A673 (cell line): ENCODE data around the gene PHACTR3. TPM values are rescaled to one million over a fixed set of nuclear protein-coding genes. Genes with fewer than 3 reads are reported as not detected.

Source experiments
- BruUV-seq: library from RNA; stranded (reverse); fragments of 400-500 nt; replicated peaks from 2 replicates; lab custom pipeline; 2021; lab: Mats Ljungman, UMichigan
- CTCF ChIA-PET: fragments of 300-600 bp; sonication (Branson Sonifier 250); formaldehyde crosslinking; loops from one replicate; lab custom pipeline; 2022; ENCODE audit warnings: antibody characterized with exemption; lab: Charles Lee
- POLR2A ChIA-PET: fragments of 300-600 bp; sonication (Branson Sonifier 250); formaldehyde crosslinking; loops from one replicate; lab custom pipeline; 2022; ENCODE audit warnings: antibody characterized with exemption; ENCODE audit not compliant: low non-redundant PET; lab: Charles Lee
- DNase-seq: peaks from one replicate; pipeline ENCODE4 v3.0.0-alpha.2; 2015; ENCODE audit warnings: low spot score
- H3K27ac ChIP-seq: fragments of 200-600 bp; sonication (generic); 2 replicates; pipeline ENCODE4 v1.5.1; 2016; ENCODE audit warnings: mixed run types, low read depth, mild to moderate bottlenecking, mixed read lengths, antibody characterized with exemption, low read length; ENCODE audit not compliant: poor library complexity, severe bottlenecking
- H3K27me3 ChIP-seq: fragments of 200-600 bp; sonication (generic); replicated peaks from 2 replicates; pipeline ENCODE4 v1.6.1; 2017; ENCODE audit warnings: mixed run types, low read depth, mild to moderate bottlenecking, mixed read lengths, antibody characterized with exemption, low read length; ENCODE audit not compliant: insufficient read depth, poor library complexity
- H3K36me3 ChIP-seq: fragments of 200-600 bp; sonication (generic); 2 replicates; pipeline ENCODE4 v1.6.1; 2016; ENCODE audit warnings: mixed run types, mild to moderate bottlenecking, mixed read lengths, antibody characterized with exemption, low read length; ENCODE audit not compliant: insufficient read depth, poor library complexity, severe bottlenecking
- H3K4me1 ChIP-seq: fragments of 200-600 bp; sonication (generic); 2 replicates; pipeline ENCODE4 v1.6.1; 2017; ENCODE audit warnings: mixed run types, mild to moderate bottlenecking, mixed read lengths, antibody characterized with exemption, low read length; ENCODE audit not compliant: insufficient read depth, poor library complexity, severe bottlenecking
- H3K4me3 ChIP-seq: fragments of 200-600 bp; sonication (generic); 2 replicates; pipeline ENCODE4 v1.5.1; 2016; ENCODE audit warnings: low read depth, mixed run types, mild to moderate bottlenecking, mixed read lengths, low read length; ENCODE audit not compliant: poor library complexity, severe bottlenecking
- H3K9me3 ChIP-seq: fragments of 200-600 bp; sonication (generic); 2 replicates; pipeline ENCODE4 v1.6.1; 2016; ENCODE audit warnings: mixed run types, low read depth, mild to moderate bottlenecking, mixed read lengths, antibody characterized with exemption, low read length; ENCODE audit not compliant: poor library complexity, severe bottlenecking
- CTCF ChIP-seq: fragments of 300-800, 200-600 bp; sonication (generic); conservative IDR thresholded peaks from 2 replicates; pipeline ENCODE4 v1.5.1; 2017; ENCODE audit warnings: low read depth, mild to moderate bottlenecking, antibody characterized with exemption, low read length, moderate library complexity, mixed read lengths
- EZH2 ChIP-seq: fragments of 200-600 bp; sonication (generic); IDR thresholded peaks from 2 replicates; pipeline ENCODE4 v1.6.1; 2017; ENCODE audit warnings: borderline replicate concordance, low read depth, mild to moderate bottlenecking, mixed read lengths, antibody characterized with exemption, low read length; ENCODE audit not compliant: poor library complexity, severe bottlenecking
- intact Hi-C: fragments of 100-400 bp; cut with micrococcal nuclease; formaldehyde crosslinking; loops from one replicate; pipeline ENCODE4 v1.10.0; 2022; ENCODE audit not compliant: unreplicated experiment
- total RNA-seq: library from RNA; stranded (reverse); gene quantifications from 2 replicates; pipeline ENCODE4 v1.2.3, GENCODE V29; 2021

Gene PHACTR3
- total RNA-seq, 1 experiment from 2014 or later, result 0.17 TPM

GRCh38 chr20:59701236-59701635 lies 96.9 kb downstream of the PHACTR3 start:
- no TSS peak for BruUV-seq
- Histone ChIP-seq H3K36me3 (no peaks in the 10 kb centered on the region), H3K27ac (no peak overlapping the region), H3K9me3 (no peaks in the 10 kb centered on the region), H3K4me3 (no peak overlapping the region), H3K4me1 (no peaks in the 10 kb centered on the region), H3K27me3 (peaks cover 61% of the 10 kb centered on the region)
- ChIA-PET CTCF (no interaction called here), POLR2A (no interaction called here)
- intact Hi-C loops, result no loop called here
- DNase-seq, result no peak
- TF ChIP-seq CTCF (no peak), EZH2 (no peak)

DNA sequence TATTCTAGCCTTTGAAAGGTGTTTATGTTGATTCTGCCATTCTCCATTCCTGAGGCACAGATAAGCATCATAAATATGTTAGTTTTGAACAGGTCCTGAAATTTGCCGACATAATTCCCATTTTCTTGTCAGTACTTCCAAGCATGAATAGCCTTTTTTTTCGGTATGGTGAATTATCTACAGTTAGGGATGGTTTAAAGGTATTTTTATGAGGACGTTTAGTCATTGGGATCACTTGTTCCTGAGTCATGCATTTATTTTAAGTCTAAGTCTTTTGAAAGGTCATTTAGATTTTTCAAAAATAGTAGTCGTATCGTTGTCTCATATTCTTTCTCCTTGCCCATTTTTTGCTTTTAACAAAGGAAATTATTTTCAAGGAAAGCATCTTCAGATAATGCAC lies 98.7 kb downstream of the PHACTR3 start:
- intact Hi-C loops, result no loop called here
- Histone ChIP-seq H3K9me3 (no peaks in the 10 kb centered on the region), H3K4me3 (no peak overlapping the region), H3K27me3 (peaks cover 49% of the 10 kb centered on the region), H3K27ac (no peak overlapping the region), H3K4me1 (no peaks in the 10 kb centered on the region), H3K36me3 (no peaks in the 10 kb centered on the region)
- CTCF ChIA-PET, result no interaction called here
- DNase-seq, result no peak
- TF ChIP-seq CTCF, result no peak
- no peak for TF ChIP-seq EZH2
- BruUV-seq, result no TSS peak
- POLR2A ChIA-PET, result no interaction called here

GRCh38 chr20:59705651-59706399 lies 101.5 kb downstream of the PHACTR3 start:
- ChIA-PET POLR2A (no interaction called here), CTCF (no interaction called here)
- no TSS peak for BruUV-seq
- Histone ChIP-seq H3K27me3 (peaks cover 33% of the 10 kb centered on the region), H3K36me3 (no peaks in the 10 kb centered on the region), H3K4me3 (no peak overlapping the region), H3K9me3 (no peaks in the 10 kb centered on the region), H3K4me1 (no peaks in the 10 kb centered on the region), H3K27ac (no peak overlapping the region)
- intact Hi-C loops, result no loop called here
- TF ChIP-seq CTCF (no peak), EZH2 (no peak)
- DNase-seq, result no peak
